Urinary bladder (tissue), 4 donors: ENCODE results near the gene ZSWIM1. TPM values are rescaled to one million over a fixed set of nuclear protein-coding genes. Genes with fewer than 3 reads are reported as not detected.
"Not testable (repeated sequence)": the region's sequence is repeated elsewhere in the genome, so short reads cannot be mapped to it uniquely, and the experiment has no call there.

Experiments used
- DNase-seq: peaks from one replicate; pipeline ENCODE4 v3.0.0-alpha.2; 2015; ENCODE audit errors: extremely low spot score
- H3K27ac ChIP-seq: one replicate; pipeline ENCODE4 v1.5.1; 2013; ENCODE audit warnings: low read depth, mild to moderate bottlenecking, moderate library complexity
- H3K36me3 ChIP-seq: one replicate; pipeline ENCODE4 v1.6.1; 2013; ENCODE audit warnings: mild to moderate bottlenecking, moderate library complexity; ENCODE audit not compliant: insufficient read depth
- H3K4me1 ChIP-seq: one replicate; pipeline ENCODE4 v1.6.1; 2013; ENCODE audit warnings: mild to moderate bottlenecking, moderate library complexity; ENCODE audit not compliant: insufficient read depth
- H3K4me3 ChIP-seq: one replicate; pipeline ENCODE4 v1.5.1; 2013; ENCODE audit warnings: low read depth, low read length
- WGBS: extraction: QIAGEN DNeasy Blood & Tissue Kit; methylation state at CpG from one replicate; pipeline ENCODE4 v1.1.7; 2013; 5-methylcytosine and 5-hydroxymethylcytosine counted together
- polyA plus RNA-seq: library from polyadenylated mRNA; stranded (reverse); fragments of 200-250 nt; gene quantifications from one replicate; pipeline ENCODE4 v1.2.3, GENCODE V29; 2013
- total RNA-seq: library from RNA; depleted of rRNA; stranded (reverse); fragments of >200 nt; gene quantifications from one replicate; pipeline ENCODE4 v1.2.3, GENCODE V29; 2014
- donor health status: healthy with polysubstance abuse.
- donor health status: healthy.

Gene ZSWIM1
- total and polyA plus RNA-seq, 2 donors = 4.6 to 6.9 TPM

- no peak for DNase-seq
- H3K4me3 ChIP-seq = no peak overlapping the region
- WGBS = 90% methylated on average over 7 of the region's 7 CpGs
- H3K36me3 ChIP-seq = no peaks in the 10 kb centered on the region
- H3K4me1 ChIP-seq = no peaks in the 10 kb centered on the region
- no peak overlapping the region for H3K27ac ChIP-seq
Measured at GRCh38 chr20:45863543-45864470, 17.2 kb upstream of the ZSWIM1 start.

- WGBS = 94% methylated on average over 5 of the region's 5 CpGs
- Histone ChIP-seq H3K4me1 (no peaks in the 10 kb centered on the region), H3K36me3 (no peaks in the 10 kb centered on the region), H3K27ac (no peak overlapping the region), H3K4me3 (no peak overlapping the region)
- no peak for DNase-seq
Measured at GRCh38 chr20:45866454-45866853, 14.6 kb upstream of the ZSWIM1 start.

GRCh38 chr20:45867136-45867818 lies 13.8 kb upstream of the ZSWIM1 start:
- Histone ChIP-seq H3K4me3 (no peak overlapping the region), H3K4me1 (no peaks in the 10 kb centered on the region), H3K27ac (no peak overlapping the region), H3K36me3 (no peaks in the 10 kb centered on the region)
- no peak for DNase-seq
- WGBS = 83% methylated on average over 6 of the region's 6 CpGs

GRCh38 chr20:45867819-45868176 lies 13.2 kb upstream of the ZSWIM1 start:
- Histone ChIP-seq H3K27ac (no peak overlapping the region), H3K4me1 (no peaks in the 10 kb centered on the region)

GRCh38 chr20:45872626-45873025 lies 8.4 kb upstream of the ZSWIM1 start:
- H3K27ac ChIP-seq = no peak overlapping the region

More at GRCh38 chr20:45867819-45868176, 13.2 kb upstream of the ZSWIM1 start:
- H3K36me3 ChIP-seq = no peaks in the 10 kb centered on the region
- DNase-seq = no peak
- no peak overlapping the region for H3K4me3 ChIP-seq

GRCh38 chr20:45873409-45874103 lies 7.5 kb upstream of the ZSWIM1 start:
- no peak overlapping the region for H3K4me3 ChIP-seq
- DNase-seq = no peak
- no peak overlapping the region for H3K27ac ChIP-seq
- H3K4me1 ChIP-seq = no peaks in the 10 kb centered on the region
- WGBS = 79% methylated on average over 1 of the region's 1 CpG
- H3K36me3 ChIP-seq = no peaks in the 10 kb centered on the region

More at GRCh38 chr20:45872626-45873025, 8.4 kb upstream of the ZSWIM1 start:
- WGBS = 92% methylated on average over 4 of the region's 4 CpGs
- DNase-seq = no peak
- Histone ChIP-seq H3K36me3 (no peaks in the 10 kb centered on the region), H3K4me1 (no peaks in the 10 kb centered on the region), H3K4me3 (no peak overlapping the region)

- H3K4me1 ChIP-seq, H3K36me3 ChIP-seq, DNase-seq, H3K27ac ChIP-seq, H3K4me3 ChIP-seq: not testable (repeated sequence)
- WGBS = 95% methylated on average over 10 of the region's 10 CpGs
Measured at GRCh38 chr20:45874104-45874481, 6.9 kb upstream of the ZSWIM1 start.

- H3K27ac ChIP-seq = no peak overlapping the region
- no peaks in the 10 kb centered on the region for H3K4me1 ChIP-seq
- WGBS = 83% methylated on average over 4 of the region's 4 CpGs
- H3K36me3 ChIP-seq = no peaks in the 10 kb centered on the region
- H3K4me3 ChIP-seq = no peak overlapping the region
- DNase-seq = no peak
Measured at GRCh38 chr20:45874576-45874975, 6.5 kb upstream of the ZSWIM1 start.

- Histone ChIP-seq H3K36me3 (no peaks in the 10 kb centered on the region), H3K4me1 (no peaks in the 10 kb centered on the region), H3K4me3 (no peak overlapping the region), H3K27ac (no peak overlapping the region)
- WGBS = 76% methylated on average over 13 of the region's 13 CpGs
- no peak for DNase-seq
Measured at GRCh38 chr20:45878076-45878761, 2.8 kb upstream of the ZSWIM1 start.

- no peaks in the 10 kb centered on the region for H3K4me1 ChIP-seq
- H3K27ac ChIP-seq = no peak overlapping the region
- H3K36me3 ChIP-seq = no peaks in the 10 kb centered on the region
- H3K4me3 ChIP-seq = no peak overlapping the region
- no peak for DNase-seq
- 87% methylated on average over 4 of the region's 4 CpGs for WGBS
Measured at GRCh38 chr20:45882469-45883099, 1.6 kb downstream of the ZSWIM1 start.

- 89% methylated on average over 9 of the region's 9 CpGs for WGBS
- Histone ChIP-seq H3K4me1 (no peaks in the 10 kb centered on the region), H3K4me3 (no peak overlapping the region), H3K27ac (no peak overlapping the region), H3K36me3 (no peaks in the 10 kb centered on the region)
- no peak for DNase-seq
Measured at GRCh38 chr20:45883100-45883469, 2.1 kb downstream of the ZSWIM1 start.

GRCh38 chr20:45886590-45887345 lies 5.7 kb downstream of the ZSWIM1 start:
- no peak overlapping the region for H3K27ac ChIP-seq
- WGBS = 88% methylated on average over 19 of the region's 19 CpGs
- H3K36me3 ChIP-seq = no peaks in the 10 kb centered on the region
- H3K4me3 ChIP-seq = no peak overlapping the region
- no peak for DNase-seq
- H3K4me1 ChIP-seq = no peaks in the 10 kb centered on the region
